Head of caudate nucleus (tissue), 42 donors: ENCODE results near the gene PCCA.
A peak's percentile ranks its signal among the peaks of the same experiment; 100 is the strongest.
"Not testable (repeated sequence)": the region's sequence is repeated elsewhere in the genome, so short reads cannot be mapped to it uniquely, and the experiment has no call there.

Experiments used
- DNase-seq, 42 donors: peaks; one replicate each; pipeline versions ENCODE4 v3.0.0 to v3.0.0-alpha.2; 2020 to 2021; ENCODE audit warnings: mixed read lengths in 7 of 42
- intact Hi-C: fragments of 100-400 bp; cut with DNase I; formaldehyde crosslinking; loops from one replicate; pipeline ENCODE4 v1.15.0; 2022

The PCCA gene

GRCh38 chr13:100088644-100089464 is at the start of gene PCCA:
Gene PCCA (plus strand): TSS chr13:100089093. CDS start chr13:100089121, 28 bp downstream.
- peak; percentile 91 to 98 (median 96) for DNase-seq
- intact Hi-C loops: loop anchor here (10.0 kb wide), 1 partner anchor 434 kb away; no protein-coding TSS in a partner anchor

- no peak for DNase-seq
- intact Hi-C loops: no loop called here
These were observed 49.2 kb upstream of the PCCA start for GRCh38 chr13:100039740-100040139.

- intact Hi-C loops: no loop called here
- DNase-seq: no peak
These were observed 48.7 kb upstream of the PCCA start for GRCh38 chr13:100040196-100040595.

- intact Hi-C loops: no loop called here
- no peak for DNase-seq
These were observed 44.0 kb upstream of the PCCA start for GRCh38 chr13:100044936-100045335.

GRCh38 chr13:100045355-100045754 is 43.5 kb upstream of the PCCA start:
- intact Hi-C loops: no loop called here
- DNase-seq: no peak

GRCh38 chr13:100051070-100051469 is 37.8 kb upstream of the PCCA start:
- intact Hi-C loops: no loop called here
- no peak for DNase-seq

- no peak for DNase-seq
- intact Hi-C loops: no loop called here
These were observed 29.1 kb upstream of the PCCA start for GRCh38 chr13:100059827-100060226.

GRCh38 chr13:100063333-100063732 is 25.6 kb upstream of the PCCA start:
- no peak for DNase-seq
- intact Hi-C loops: no loop called here

- intact Hi-C loops: no loop called here
- no peak for DNase-seq
These were observed 25.0 kb upstream of the PCCA start for GRCh38 chr13:100063906-100064305.

- intact Hi-C loops: no loop called here
- DNase-seq: no peak
These were observed 20.6 kb upstream of the PCCA start for GRCh38 chr13:100068133-100068931.

GRCh38 chr13:100069278-100069677 is 19.6 kb upstream of the PCCA start:
- no peak for DNase-seq
- intact Hi-C loops: no loop called here

- no peak for DNase-seq
- intact Hi-C loops: no loop called here
These were observed 12.9 kb upstream of the PCCA start for GRCh38 chr13:100075700-100076587.

GRCh38 chr13:100079003-100079402 is 9.9 kb upstream of the PCCA start:
- DNase-seq, intact Hi-C loops: not testable (repeated sequence)

GRCh38 chr13:100083401-100083800 is 5.5 kb upstream of the PCCA start:
- not testable (repeated sequence) for DNase-seq
- intact Hi-C loops: loop anchor here (10.0 kb wide), 1 partner anchor 429 kb away; no protein-coding TSS in a partner anchor

- DNase-seq: peak in 1 of 42 donors; percentile 16
- intact Hi-C loops: loop anchor here (10.0 kb wide), 1 partner anchor 433 kb away; no protein-coding TSS in a partner anchor
These were observed 635 bp upstream of the PCCA start for GRCh38 chr13:100088273-100088643.

GRCh38 chr13:100089465-100090032 is 656 bp downstream of the PCCA start:
- intact Hi-C loops: loop anchor here (10.0 kb wide), 1 partner anchor 435 kb away; no protein-coding TSS in a partner anchor
- no peak for DNase-seq

- DNase-seq: no peak
- intact Hi-C loops: no loop called here
These were observed 2.0 kb downstream of the PCCA start for GRCh38 chr13:100090861-100091260.

GRCh38 chr13:100091391-100091790 is 2.5 kb downstream of the PCCA start:
- intact Hi-C loops: no loop called here
- no peak for DNase-seq

GRCh38 chr13:100092273-100092672 is 3.4 kb downstream of the PCCA start:
- DNase-seq, intact Hi-C loops: not testable (repeated sequence)
